Smooth muscle cell (in vitro differentiated cells): ENCODE data around the gene MDH2. TPM values are rescaled to one million over a fixed set of nuclear protein-coding genes. Genes with fewer than 3 reads are reported as not detected.

ENCODE experiments used
- DNase-seq: peaks from one replicate; lab custom pipeline; 2025; ENCODE audit not compliant: unreplicated experiment; lab: John Stamatoyannopoulos, UW
- H2AFZ ChIP-seq: fragments of 200-600 bp; sonication (generic); 2 replicates; pipeline ENCODE4 v1.6.0; 2016; ENCODE audit warnings: antibody characterized with exemption, low read depth, mild to moderate bottlenecking
- H3F3A ChIP-seq: fragments of 200-600 bp; sonication (generic); 2 replicates; pipeline ENCODE4 v1.6.0; 2017; ENCODE audit warnings: antibody characterized with exemption, low read depth
- H3K27ac ChIP-seq: fragments of 200-600 bp; sonication (generic); 2 replicates; pipeline ENCODE4 v1.5.1; 2016; ENCODE audit warnings: low read depth, mild to moderate bottlenecking
- H3K27me3 ChIP-seq: fragments of 200-600 bp; sonication (generic); 2 replicates; pipeline ENCODE4 v1.6.1; 2016; ENCODE audit warnings: low read depth, mild to moderate bottlenecking
- H3K36me3 ChIP-seq: fragments of 200-600 bp; sonication (generic); 2 replicates; pipeline ENCODE4 v1.5.1; 2016; ENCODE audit warnings: low read depth
- H3K4me1 ChIP-seq: fragments of 200-600 bp; sonication (generic); 2 replicates; pipeline ENCODE4 v1.5.1; 2016; ENCODE audit warnings: low read depth
- H3K4me2 ChIP-seq: fragments of 200-600 bp; sonication (generic); 2 replicates; pipeline ENCODE4 v1.6.0; 2016; ENCODE audit warnings: mild to moderate bottlenecking
- H3K4me3 ChIP-seq: fragments of 200-600 bp; sonication (generic); 2 replicates; pipeline ENCODE4 v1.5.1; 2016; ENCODE audit warnings: mild to moderate bottlenecking
- H3K79me2 ChIP-seq: fragments of 200-600 bp; sonication (generic); 2 replicates; pipeline ENCODE4 v1.6.0; 2016; ENCODE audit warnings: low read depth, mild to moderate bottlenecking
- H3K9ac ChIP-seq: fragments of 200-600 bp; sonication (generic); 2 replicates; pipeline ENCODE4 v1.6.0; 2016; ENCODE audit warnings: low read depth
- H3K9me3 ChIP-seq: fragments of 200-600 bp; sonication (generic); replicated peaks from 2 replicates; pipeline ENCODE4 v1.5.1; 2016; ENCODE audit warnings: low read depth
- H4K20me1 ChIP-seq: fragments of 200-600 bp; sonication (generic); 2 replicates; pipeline ENCODE4 v1.6.0; 2016; ENCODE audit warnings: low read depth
- CTCF ChIP-seq: fragments of 200-600 bp; sonication (generic); IDR thresholded peaks from 2 replicates; pipeline ENCODE4 v1.5.1; 2017; ENCODE audit warnings: borderline replicate concordance, mild to moderate bottlenecking, antibody characterized with exemption; ENCODE audit not compliant: insufficient read depth, poor library complexity, severe bottlenecking
- WGBS: methylation state at CpG from one replicate; pipeline ENCODE4 v1.1.7; 2016; ENCODE audit warnings: low lambda C conversion rate; 5-methylcytosine and 5-hydroxymethylcytosine counted together
- polyA plus RNA-seq: library from polyadenylated mRNA; unstranded; fragments of >200 nt; fragmentation: Nextera tagmentation; extraction: Ambion mirVana; gene quantifications from 2 replicates; pipeline ENCODE4 v1.2.1, GENCODE V29; 2016
- total RNA-seq: library from RNA; depleted of rRNA; stranded (reverse); fragments of >200 nt; gene quantifications from 2 replicates; pipeline ENCODE4 v1.2.3, GENCODE V29; 2014

Gene MDH2
- total and polyA plus RNA-seq, 2 experiments from 2014 or later, result 57.0 to 216 TPM

- TF ChIP-seq CTCF, result no peak
- no peaks in the 10 kb centered on the region for H3F3A ChIP-seq
- 69% methylated on average over 37 of the region's 47 CpGs for WGBS
- peak overlapping the region; percentile 80 for H3K4me2 ChIP-seq
- H3K79me2 ChIP-seq, result no peaks in the 10 kb centered on the region
- H3K27ac ChIP-seq, result peak overlapping the region; percentile 68
- H4K20me1 ChIP-seq, result no peaks in the 10 kb centered on the region
- H3K9ac ChIP-seq, result peak overlapping the region; percentile 51
- peaks cover 7% of the 10 kb centered on the region for H3K4me1 ChIP-seq
- no peaks in the 10 kb centered on the region for H3K9me3 ChIP-seq
- no peaks in the 10 kb centered on the region for H3K27me3 ChIP-seq
- no peak overlapping the region for H2AFZ ChIP-seq
- no peaks in the 10 kb centered on the region for H3K36me3 ChIP-seq
- no peak overlapping the region for H3K4me3 ChIP-seq
- peak; percentile 5 for DNase-seq
Observed at GRCh38 chr7:76071316-76072242, 23.7 kb downstream of the MDH2 start.

GRCh38 chr7:76072243-76073148 is 24.6 kb downstream of the MDH2 start:
- Histone ChIP-seq H3K9me3 (no peaks in the 10 kb centered on the region), H3K79me2 (no peaks in the 10 kb centered on the region), H3K4me1 (peaks cover 7% of the 10 kb centered on the region), H3F3A (no peaks in the 10 kb centered on the region), H3K36me3 (no peaks in the 10 kb centered on the region), H4K20me1 (no peaks in the 10 kb centered on the region), H3K4me2 (no peak overlapping the region), H3K27me3 (no peaks in the 10 kb centered on the region), H3K9ac (no peak overlapping the region), H3K4me3 (no peak overlapping the region), H2AFZ (no peak overlapping the region), H3K27ac (no peak overlapping the region)
- 96% methylated on average over 47 of the region's 47 CpGs for WGBS
- no peak for TF ChIP-seq CTCF
- DNase-seq, result no peak

- Histone ChIP-seq H3K9ac (no peak overlapping the region), H4K20me1 (no peaks in the 10 kb centered on the region), H3K27ac (no peak overlapping the region), H3K79me2 (no peaks in the 10 kb centered on the region), H3K9me3 (no peaks in the 10 kb centered on the region), H3F3A (no peaks in the 10 kb centered on the region), H3K27me3 (no peaks in the 10 kb centered on the region), H3K4me3 (no peak overlapping the region), H2AFZ (no peak overlapping the region), H3K4me1 (peaks cover 7% of the 10 kb centered on the region), H3K4me2 (no peak overlapping the region), H3K36me3 (no peaks in the 10 kb centered on the region)
- WGBS, result 85% methylated on average over 43 of the region's 45 CpGs
- no peak for DNase-seq
- no peak for TF ChIP-seq CTCF
Observed at GRCh38 chr7:76073335-76073990, 25.6 kb downstream of the MDH2 start.
